GM21825 (cell line): ENCODE results near the gene RNF213.
"Not testable (repeated sequence)": the region's sequence is repeated elsewhere in the genome, so short reads cannot be mapped to it uniquely, and the experiment has no call there.

Source experiments
- ATAC-seq: cut with Tn5 transposase; IDR thresholded peaks from one replicate; pipeline ENCODE4 v1.9.1; 2021; ENCODE audit warnings: mild to moderate bottlenecking, moderate library complexity; ENCODE audit not compliant: unreplicated experiment

Gene RNF213

DNA sequence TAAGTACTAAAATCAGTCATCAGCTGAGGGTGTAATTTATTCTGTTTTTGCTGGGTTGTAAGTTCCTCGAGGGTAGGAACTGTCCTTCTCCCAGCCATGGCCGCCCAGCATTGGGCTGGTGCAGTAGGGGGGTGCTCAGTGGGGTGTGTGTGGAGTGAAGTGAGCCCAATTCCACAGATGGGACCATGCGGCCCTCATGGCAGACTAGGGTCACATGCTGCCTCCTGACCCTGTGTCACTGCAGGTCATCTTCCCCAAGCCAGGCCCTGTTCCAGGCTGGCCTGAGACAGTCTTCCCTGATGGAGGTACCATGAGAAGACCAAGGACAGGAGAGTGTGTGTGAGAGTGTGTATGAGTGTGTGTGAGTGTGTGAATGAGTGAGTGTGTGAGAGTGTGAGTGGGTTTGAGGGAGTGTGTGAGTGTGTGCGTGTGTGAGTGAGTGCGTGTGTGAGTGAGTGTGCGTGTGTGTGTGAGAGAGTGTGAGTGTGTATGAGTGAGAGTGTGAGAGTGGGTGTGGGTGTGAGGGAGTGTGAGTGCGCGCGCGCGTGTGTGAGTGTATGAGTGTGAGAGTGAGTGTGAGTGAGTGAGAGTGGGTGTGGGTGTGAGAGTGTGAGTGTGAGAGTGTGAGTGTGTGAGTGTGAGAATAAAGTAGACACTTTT is 36.7 kb upstream of the RNF213 start:
- ATAC-seq: no peak

DNA sequence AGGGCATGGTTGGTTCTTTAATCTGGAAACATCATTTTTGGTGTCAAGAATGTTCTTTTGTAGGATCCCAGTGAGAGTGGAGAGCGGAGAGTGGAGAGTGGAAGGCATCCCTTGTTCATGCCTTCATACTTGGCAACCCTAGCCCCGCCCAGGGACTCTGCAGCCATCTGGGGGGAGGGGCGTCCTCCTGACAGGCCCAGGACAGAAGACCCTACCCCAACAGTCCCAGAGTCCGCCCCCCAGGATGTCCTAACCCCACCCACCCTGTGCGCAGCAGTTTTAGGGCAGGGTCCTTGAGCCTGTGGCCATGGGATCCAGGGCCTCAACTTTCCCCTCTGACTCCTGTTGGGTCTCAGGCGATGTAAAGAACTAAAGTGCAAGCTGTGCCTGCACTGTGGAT is 36.0 kb upstream of the RNF213 start:
- ATAC-seq: no peak

DNA sequence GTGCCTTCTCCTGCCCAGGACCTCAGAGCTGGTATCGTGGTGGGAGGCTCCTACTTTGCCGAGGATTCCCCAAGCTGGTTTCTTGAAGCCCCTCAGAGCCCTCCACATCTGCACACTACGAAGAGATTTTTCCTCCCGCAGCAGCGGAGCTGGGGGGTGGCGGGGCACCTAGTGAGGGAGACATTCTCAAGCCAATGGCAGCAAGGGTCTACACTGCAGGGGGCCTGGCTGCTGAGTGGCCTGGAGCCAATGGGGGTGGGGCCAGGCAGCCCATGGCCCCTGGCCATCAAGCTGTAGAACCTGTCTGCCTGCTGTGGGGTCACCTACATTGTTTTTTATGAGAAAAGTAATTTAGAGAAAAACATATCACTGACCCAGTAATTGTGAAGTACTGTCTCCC is 35.4 kb upstream of the RNF213 start:
- ATAC-seq: no peak

DNA sequence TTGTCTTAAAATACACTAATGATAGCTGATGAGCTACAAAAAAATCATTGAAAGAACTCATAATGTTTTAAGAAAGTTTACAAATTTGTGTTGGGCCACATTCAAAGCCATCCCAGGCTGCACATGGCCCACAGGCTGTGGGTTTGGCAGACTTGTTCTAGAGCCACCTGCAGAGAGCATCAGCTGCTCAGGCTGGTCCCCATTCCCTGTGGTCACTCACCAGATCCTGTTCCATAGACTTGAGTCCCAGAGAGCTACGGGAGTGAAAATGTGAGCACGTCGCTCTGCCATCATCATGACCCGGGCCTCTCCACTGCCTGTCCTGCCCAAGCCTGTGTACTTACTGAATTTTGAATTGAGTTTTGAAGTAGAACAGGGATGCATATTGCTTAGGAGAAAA is 33.5 kb upstream of the RNF213 start:
- no peak for ATAC-seq

DNA sequence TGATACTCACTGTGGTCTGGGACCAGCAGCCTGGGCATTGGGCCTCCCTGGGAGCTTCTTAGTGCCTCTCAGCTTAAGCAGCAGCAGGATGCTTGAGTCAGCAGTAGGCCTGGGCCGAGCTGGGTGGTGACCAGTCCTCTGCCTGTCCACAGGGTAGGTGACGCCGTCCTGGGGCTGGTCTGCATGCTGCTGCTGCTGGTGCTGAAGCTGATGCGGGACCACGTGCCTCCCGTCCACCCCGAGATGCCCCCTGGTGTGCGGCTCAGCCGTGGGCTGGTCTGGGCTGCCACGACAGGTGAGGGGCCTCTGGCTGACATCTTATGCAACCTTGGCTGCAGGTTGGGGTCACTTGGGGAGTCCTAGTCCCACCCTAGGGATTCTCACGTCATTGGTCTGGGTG is 33.0 kb upstream of the RNF213 start:
- ATAC-seq: no peak

DNA sequence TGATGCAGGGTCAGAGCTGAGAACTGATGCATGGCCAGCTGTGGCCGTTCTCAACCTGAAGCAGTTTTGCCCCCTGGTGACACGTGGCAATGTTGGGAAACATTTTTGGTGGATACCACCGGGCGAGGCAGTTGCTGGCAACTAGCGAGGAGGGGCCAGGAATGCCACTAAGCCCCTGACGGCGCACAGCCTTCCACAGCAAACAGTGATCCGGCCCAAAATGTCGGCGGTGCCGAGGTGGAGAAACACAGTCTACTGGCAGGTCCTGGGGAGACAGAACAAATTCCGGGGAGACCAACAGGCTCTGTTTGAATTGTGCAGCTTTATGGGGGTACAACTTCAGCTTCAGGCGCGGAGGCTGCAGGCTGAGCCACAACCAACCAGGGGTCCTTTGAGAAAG is 32.2 kb upstream of the RNF213 start:
- ATAC-seq: no peak

DNA sequence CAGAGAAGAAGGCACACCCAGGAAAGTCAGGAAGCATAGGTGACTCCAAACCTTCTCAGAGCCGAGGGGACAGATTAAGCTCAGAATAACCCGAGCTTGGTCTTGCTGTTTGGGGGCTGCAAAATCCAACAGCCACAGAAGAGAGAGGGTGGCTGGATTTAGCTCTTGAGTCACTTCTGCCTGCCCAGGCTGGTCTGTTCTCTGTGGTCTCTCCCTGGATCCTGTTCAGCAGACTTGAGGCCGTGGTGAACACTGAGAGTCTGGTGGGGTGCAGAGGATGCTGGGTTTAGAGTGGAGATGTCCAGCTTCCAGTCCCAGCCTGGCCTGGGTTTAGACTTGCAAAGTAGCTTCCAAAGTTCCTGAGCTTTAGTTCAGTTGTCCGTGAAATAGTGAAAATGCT is 31.6 kb upstream of the RNF213 start:
- ATAC-seq: no peak

DNA sequence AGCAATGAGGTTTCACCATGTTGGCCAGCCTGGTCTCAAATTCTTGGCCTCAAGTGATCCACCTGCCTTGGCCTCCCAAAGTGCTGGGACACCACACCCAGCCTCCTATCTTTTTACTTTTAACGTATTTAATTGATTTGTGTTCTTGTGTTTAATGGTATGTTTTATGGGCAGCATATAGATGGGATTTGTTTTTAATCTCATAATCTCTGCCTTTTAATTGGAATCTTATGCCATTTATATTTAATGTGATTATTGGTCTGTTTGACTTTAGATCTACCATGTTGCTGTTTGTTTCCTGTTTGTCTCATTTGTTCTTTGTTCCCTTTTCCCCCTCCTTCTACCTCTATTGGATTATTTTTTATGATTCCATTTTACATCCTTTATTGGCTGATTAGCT is 28.2 kb upstream of the RNF213 start:
- no peak for ATAC-seq

DNA sequence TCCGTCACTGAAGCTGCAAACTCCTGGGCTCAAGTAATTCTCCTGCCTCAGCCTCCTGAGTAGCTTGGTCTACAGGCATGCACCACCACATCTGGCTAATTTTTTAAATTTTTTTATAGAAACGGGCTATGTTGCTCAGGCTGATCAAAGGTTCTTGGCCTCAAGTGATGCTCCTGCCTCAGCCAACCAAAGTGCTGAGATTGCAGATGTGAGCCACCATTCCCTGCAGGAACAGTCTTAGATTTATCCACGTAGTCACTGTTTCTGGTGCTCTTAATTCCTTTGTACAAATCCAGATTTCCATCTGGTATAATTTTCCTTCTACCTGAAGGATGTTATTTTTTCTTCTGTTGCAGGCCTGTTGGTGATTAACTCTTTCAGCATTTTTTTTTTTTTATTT is 27.4 kb upstream of the RNF213 start:
- ATAC-seq: no peak

DNA sequence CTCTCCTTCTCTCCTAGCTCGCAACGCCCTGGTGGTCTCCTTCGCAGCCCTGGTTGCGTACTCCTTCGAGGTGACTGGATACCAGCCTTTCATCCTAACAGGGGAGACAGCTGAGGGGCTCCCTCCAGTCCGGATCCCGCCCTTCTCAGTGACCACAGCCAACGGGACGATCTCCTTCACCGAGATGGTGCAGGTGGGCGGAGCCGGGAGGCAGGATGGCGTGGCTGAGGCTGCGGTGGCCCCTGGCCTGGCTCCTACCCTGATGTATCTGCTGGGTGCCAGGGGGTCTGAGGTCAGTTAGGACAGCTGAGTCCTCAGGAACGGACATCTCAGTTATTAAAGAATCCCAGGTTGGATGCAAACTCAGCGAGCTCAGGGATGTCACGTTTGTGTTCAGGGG is 23.7 kb upstream of the RNF213 start:
- ATAC-seq: no peak

DNA sequence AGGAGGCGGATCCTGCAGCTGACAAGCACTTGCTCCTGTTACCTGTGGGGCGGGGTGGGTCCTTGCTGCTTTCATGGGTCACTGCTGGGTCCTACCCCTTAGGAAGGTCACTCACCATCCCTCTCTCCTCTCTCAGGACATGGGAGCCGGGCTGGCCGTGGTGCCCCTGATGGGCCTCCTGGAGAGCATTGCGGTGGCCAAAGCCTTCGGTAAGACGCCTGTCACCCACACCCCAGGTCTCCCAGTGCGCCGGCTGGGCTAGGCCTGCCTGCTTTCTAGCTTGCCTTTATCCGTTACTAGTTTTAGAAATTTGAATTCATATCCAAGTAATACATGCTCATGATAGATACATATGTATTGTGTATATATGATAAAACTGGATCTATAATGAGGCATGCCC is 23.3 kb upstream of the RNF213 start:
- no peak for ATAC-seq

DNA sequence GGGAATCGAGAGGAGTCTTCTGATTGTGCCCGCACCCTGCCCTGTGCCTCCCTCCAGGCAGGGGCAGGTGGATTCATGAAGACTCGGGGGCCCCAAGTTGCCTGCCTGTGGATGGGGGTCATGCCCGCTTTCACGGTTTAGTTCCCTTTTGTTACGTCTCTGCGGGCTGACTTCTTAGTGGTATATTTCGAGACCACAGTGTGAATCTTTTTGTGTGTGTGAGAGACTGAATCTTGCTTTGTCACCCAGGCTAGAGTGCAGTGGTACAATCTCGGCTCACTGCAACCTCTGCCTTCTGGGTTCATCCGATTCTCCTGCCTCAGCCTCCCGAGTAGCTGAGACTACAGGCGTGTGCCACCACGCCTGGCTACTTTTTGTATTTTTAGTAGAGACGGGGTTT is 18.1 kb upstream of the RNF213 start:
- no peak for ATAC-seq

DNA sequence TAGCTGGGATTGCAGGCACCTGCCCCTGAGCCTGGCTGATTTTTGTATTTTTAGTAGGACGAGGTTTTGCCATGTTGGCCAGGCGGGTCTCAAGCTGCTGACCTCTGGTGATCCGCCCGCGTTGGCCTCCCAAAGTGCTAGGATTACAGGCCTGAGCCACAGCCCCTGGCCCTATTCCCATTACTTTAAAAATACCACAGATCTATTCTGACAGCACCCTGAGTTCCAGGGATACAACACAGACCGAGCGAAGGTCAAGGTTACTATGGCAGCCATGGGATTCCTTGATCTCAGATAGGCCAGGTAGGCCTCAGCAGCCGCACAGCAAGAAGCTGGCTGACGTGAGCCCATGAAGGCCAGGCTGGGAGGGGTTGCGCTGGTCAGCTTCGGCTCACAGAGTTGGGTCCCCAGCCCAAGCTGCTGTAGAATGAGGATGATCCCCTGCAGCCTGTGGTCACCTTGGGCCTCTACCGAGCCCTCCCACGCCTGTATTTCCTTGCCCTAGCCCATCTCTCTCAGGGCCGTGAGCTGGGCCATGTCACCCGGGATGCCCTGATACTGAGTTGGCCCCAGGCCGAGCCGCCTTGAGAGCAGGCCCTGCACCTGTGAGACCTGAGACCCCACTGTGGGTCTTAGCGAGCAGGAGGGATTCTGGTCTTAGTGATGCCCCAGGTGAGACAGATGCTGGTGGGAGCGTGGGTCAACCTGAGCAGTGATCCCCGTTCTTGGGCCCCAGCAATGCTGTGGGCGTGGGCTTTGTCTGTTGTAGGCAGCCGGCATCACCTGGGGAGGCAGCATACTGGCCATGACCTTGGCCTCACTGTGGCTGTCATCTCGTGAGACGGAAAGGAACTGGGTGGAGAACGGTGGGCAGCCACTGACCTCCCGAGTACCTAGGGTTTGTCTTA is 16.9 kb upstream of the RNF213 start:
- ATAC-seq: no peak

DNA sequence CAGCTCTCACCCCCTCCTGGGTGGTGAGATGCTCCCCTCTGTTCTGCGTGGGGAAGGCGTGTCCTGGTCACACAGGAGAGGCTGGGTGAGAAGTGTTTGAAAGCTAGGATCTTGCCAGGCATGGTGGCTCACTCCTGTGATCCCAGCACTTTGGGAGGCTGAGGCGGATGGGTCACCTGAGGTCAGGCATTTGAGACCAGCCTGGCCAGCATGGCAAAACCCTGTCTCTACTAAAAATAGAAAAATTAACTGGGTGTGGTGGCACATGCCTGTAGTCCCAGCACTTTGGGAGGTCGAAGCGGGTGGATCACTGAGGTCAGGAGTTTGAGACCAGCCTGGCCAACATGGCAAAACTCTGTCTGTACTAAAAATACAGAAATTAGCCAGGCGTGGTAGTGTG is 16.2 kb upstream of the RNF213 start:
- not testable (repeated sequence) for ATAC-seq

DNA sequence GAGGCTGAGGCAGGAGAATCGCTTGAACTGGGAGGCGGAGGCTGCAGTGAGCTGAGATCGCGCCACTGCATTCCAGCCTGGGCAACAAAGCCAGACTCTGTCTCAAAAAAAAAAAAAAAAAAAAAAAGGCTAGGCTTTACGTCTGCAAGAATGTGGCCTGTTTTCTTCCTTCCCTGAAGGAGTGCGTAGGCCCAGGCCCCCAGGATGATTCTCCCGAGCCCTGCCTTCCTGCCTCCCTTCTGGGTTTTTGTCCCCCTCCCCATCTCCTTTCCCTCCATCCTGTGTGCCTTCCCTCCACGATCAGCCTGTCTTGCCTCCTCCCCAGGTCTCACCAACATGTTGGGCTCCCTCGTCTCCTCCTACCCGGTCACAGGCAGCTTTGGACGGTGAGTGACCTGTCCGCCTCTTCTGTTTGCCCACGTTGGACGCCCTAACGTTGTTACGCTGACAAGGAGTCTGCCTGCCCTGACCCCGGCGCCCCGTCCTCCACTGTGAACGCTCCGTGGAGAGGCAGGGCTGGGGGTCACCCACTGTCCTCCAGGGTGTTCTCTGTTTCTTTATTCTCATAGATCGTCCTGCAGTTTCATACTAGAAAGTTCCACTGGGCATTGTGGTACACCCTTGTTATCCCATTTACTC is 15.7 kb upstream of the RNF213 start:
- no peak for ATAC-seq

DNA sequence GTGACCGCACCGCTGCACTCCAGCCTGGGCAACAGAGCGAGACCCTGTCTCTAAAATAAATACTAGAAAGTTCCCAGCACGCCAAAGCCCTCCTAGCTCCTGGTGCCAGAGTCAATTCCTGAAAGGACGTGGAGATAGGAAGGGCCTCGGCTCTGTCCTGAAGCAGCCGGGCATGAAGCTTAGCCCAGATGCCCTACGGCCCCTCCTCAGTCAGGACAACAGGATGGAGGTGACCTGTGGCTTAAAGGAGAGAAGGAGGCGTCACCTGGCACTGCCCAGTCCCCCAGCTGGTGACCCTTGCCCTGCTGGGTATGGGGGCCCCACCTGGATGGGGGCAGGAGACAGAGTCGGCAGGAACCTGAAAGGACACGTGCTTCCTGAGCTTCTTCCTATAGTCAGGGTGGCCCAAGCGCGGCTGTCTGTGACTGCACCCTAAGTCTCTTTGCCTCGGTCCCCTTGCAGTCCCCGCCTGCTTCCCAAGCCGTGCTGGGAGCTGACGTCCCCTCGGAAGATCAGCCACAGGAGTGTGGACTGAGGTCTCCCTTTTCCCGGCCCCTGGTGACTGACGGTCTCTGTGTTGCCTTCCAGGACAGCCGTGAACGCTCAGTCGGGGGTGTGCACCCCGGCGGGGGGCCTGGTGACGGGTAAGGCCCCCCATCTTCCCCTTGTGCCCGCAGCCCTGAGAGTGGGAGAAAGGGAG is 14.9 kb upstream of the RNF213 start:
- no peak for ATAC-seq

DNA sequence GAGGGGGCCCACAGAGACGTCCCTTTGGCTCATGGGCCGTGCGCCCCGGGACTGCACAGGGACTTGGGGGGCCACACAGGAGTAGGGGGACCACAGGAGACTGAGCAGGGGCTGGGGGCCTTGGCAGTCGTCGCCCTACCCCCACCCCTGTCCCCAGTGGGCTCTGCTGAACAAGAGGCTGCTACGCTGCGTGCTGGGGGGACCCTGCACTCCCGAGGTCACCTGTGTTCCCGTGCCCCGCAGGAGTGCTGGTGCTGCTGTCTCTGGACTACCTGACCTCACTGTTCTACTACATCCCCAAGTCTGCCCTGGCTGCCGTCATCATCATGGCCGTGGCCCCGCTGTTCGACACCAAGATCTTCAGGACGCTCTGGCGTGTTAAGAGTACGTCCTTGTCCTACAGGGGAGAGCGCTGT is 14.4 kb upstream of the RNF213 start:
- no peak for ATAC-seq

DNA sequence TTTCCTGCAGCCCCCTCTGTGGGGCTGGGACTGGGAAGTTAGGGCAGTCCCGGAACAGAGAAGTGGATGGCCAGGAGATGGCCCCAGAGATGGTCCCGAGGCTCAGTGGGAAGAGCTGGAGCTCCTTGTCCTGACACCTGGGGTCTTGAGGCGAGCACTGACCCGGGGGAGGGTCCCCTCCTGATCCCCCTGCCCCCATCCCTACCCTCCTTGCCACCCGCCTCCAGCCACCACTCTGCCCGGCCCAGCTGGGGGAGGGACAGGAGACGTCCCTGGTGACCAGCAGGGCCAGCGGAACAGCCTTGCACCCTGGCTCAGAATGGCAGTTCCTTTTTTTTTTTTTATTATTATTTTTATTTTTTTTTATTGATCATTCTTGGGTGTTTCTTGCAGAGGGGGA is 13.9 kb upstream of the RNF213 start:
- no peak for ATAC-seq

DNA sequence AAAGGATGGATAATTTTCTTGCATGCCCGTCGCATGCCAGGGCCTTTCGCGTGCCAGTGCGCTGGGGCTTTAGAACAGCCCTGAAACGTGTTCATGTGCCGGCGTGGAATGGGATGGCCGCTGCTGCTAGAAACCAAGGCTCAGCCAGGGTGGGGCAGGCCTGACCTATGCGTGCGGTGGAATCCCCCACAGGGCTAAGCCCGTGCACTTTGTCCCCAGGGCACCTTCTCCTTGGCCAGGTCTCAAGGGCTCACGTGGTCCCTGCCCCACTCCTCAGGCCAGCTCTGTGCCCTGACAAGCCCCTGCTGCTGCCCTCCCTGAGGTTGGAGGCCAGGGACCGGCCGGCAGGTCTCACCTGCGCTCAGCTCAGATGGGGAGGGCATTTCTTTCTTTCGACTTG is 13.1 kb upstream of the RNF213 start:
- no peak for ATAC-seq

DNA sequence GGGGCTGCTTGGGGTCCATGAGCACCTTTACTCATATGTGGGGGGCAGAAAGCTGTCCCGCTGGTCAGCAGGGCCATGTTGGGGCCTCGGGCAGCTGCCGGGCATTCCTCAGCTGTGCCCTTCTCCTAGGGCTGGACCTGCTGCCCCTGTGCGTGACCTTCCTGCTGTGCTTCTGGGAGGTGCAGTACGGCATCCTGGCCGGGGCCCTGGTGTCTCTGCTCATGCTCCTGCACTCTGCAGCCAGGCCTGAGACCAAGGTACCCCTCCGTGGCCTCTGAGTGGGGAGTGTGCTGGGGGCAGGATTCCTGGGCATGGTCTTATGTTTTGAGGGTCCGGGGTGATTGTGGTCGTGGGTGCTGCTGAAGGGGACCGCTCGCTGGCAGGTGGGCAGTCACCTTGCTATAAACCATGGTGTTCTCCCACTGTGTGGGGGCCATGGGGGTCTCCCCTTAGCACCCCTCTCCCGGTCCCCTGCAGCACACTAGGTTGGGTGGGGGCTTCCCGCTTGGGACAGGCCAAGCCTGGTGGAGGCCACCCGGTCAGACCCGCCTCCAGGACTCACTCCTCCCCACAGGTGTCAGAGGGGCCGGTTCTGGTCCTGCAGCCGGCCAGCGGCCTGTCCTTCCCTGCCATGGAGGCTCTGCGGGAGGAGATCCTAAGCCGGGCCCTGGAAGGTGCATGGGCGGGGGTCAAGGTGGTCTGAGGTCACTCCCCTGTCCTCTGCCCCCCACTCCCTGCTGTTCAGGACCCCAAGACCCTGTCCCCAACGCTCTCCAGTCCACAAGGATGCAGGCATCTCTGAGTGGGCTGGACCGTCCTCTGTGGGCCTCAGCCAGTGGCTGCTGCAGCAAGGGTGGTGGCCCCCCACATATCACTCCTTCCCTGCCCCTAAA is 12.4 kb upstream of the RNF213 start:
- ATAC-seq: no peak
